ENCODE data around the gene ABHD8.
A peak's percentile ranks its signal among the peaks of the same experiment; 100 is the strongest.

Gene ABHD8

DNA sequence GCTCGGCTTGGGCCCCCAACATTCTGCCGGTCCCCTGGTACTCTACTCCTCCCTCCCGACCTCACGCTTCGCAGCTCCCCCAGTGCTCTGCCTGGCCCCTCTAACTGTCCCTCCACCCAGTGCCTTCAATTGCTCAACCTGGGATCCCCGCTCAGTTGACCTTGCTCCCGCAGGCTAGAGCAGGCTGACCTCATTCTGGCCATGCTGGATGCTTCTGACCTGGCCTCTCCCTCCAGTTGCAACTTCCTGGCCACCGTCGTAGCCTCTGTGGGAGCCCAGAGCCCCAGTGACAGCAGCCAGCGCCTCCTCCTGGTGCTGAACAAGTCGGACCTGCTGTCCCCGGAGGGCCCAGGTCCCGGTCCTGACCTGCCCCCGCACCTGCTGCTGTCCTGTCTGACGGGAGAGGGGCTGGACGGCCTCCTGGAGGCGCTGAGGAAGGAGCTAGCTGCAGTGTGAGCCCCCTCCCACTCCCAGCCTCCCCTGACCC, 37.7 kb upstream of the ABHD8 start:
- Histone ChIP-seq H3K9me3 (ENCODE audit: insufficient read depth, low read depth, low read length) (no peaks in the 10 kb centered on the region), H3K4me3 (ENCODE audit: low read length, poor library complexity, severe bottlenecking) (no peak overlapping the region), H3K79me2 (ENCODE audit: insufficient read depth, low read length) (peaks cover 15% of the 10 kb centered on the region; the same call in 1 of the 2 replicates), H3K4me2 (ENCODE audit: low read depth, low read length, poor library complexity, severe bottlenecking) (no peak overlapping the region), H3K9ac (ENCODE audit: low read depth, low read length, poor library complexity, severe bottlenecking) (no peak overlapping the region), H3K9me2 (replicated peaks; ENCODE audit: low read depth, low read length) (no peaks in the 10 kb centered on the region), H3K27me3 (ENCODE audit: insufficient read depth, low read length, poor library complexity, severe bottlenecking) (no peaks in the 10 kb centered on the region), H3F3A (ENCODE audit: low read depth) (peaks cover 6% of the 10 kb centered on the region; the same call in 1 of the 2 replicates), H3K36me3 (ENCODE audit: insufficient read depth, low read length) (0 out of 2 replicates have a peak, but pooled peaks cover 3% of the 10 kb centered on the region), H3K4me1 (ENCODE audit: insufficient read depth, low read length, poor library complexity, severe bottlenecking) (peaks cover 9% of the 10 kb centered on the region), H2AFZ (ENCODE audit: low read length) (no peak overlapping the region), H4K20me1 (ENCODE audit: insufficient read depth, low read length, poor library complexity, severe bottlenecking) (peaks cover 6% of the 10 kb centered on the region)
- no peak for TF ChIP-seq EZH2phosphoT487 (IDR thresholded peaks at IDR 0.05; ENCODE audit: borderline replicate concordance)
- TF ChIP-seq, protein P1, sequence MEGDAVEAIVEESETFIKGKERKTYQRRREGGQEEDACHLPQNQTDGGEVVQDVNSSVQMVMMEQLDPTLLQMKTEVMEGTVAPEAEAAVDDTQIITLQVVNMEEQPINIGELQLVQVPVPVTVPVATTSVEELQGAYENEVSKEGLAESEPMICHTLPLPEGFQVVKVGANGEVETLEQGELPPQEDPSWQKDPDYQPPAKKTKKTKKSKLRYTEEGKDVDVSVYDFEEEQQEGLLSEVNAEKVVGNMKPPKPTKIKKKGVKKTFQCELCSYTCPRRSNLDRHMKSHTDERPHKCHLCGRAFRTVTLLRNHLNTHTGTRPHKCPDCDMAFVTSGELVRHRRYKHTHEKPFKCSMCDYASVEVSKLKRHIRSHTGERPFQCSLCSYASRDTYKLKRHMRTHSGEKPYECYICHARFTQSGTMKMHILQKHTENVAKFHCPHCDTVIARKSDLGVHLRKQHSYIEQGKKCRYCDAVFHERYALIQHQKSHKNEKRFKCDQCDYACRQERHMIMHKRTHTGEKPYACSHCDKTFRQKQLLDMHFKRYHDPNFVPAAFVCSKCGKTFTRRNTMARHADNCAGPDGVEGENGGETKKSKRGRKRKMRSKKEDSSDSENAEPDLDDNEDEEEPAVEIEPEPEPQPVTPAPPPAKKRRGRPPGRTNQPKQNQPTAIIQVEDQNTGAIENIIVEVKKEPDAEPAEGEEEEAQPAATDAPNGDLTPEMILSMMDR (conservative IDR thresholded peaks at IDR 0.05; ENCODE audit: low read length): no peak

DNA sequence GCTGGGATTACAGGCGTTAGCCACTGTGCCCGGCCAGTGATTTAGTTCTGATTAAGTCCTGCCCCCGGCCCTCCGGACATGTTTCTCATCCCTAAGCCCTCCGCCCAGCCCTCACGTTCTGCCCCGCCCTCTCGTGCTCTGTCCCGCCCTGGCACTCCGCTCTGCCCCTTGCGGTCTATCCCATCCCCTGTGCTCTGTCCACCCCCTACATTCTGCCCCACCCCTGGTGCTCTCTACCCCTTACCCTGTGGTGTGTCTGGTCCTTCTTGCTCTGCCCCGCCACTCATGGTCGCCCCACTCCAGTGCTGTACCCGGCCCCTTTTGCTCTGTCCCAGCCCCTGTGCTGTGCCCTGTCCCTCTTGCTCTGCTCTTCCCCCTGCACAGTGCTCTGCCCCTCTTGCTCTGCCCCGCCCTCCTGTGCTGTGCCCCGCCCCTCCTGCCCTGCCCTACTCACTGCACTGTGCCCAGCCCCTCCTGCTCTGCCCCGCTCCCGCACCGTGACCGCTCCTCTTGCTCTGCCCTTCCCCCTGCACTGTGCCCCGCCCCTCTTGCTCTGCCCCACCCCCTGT, 37.2 kb upstream of the ABHD8 start:
- Histone ChIP-seq H4K20me1 (ENCODE audit: insufficient read depth, low read length, poor library complexity, severe bottlenecking) (peaks cover 6% of the 10 kb centered on the region), H3F3A (ENCODE audit: low read depth) (peaks cover 6% of the 10 kb centered on the region; the same call in 1 of the 2 replicates), H3K4me2 (ENCODE audit: low read depth, low read length, poor library complexity, severe bottlenecking) (no peak overlapping the region), H3K36me3 (ENCODE audit: insufficient read depth, low read length) (0 out of 2 replicates have a peak, but pooled peaks cover 3% of the 10 kb centered on the region), H3K9me2 (replicated peaks; ENCODE audit: low read depth, low read length) (no peaks in the 10 kb centered on the region), H3K79me2 (ENCODE audit: insufficient read depth, low read length) (peaks cover 15% of the 10 kb centered on the region; the same call in 1 of the 2 replicates), H3K9ac (ENCODE audit: low read depth, low read length, poor library complexity, severe bottlenecking) (no peak overlapping the region), H2AFZ (ENCODE audit: low read length) (no peak overlapping the region), H3K9me3 (ENCODE audit: insufficient read depth, low read depth, low read length) (no peaks in the 10 kb centered on the region), H3K4me3 (ENCODE audit: low read length, poor library complexity, severe bottlenecking) (no peak overlapping the region), H3K4me1 (ENCODE audit: insufficient read depth, low read length, poor library complexity, severe bottlenecking) (peaks cover 13% of the 10 kb centered on the region), H3K27me3 (ENCODE audit: insufficient read depth, low read length, poor library complexity, severe bottlenecking) (no peaks in the 10 kb centered on the region)
- TF ChIP-seq EZH2phosphoT487 (IDR thresholded peaks at IDR 0.05; ENCODE audit: borderline replicate concordance): no peak
- TF ChIP-seq, protein P1 (conservative IDR thresholded peaks at IDR 0.05; ENCODE audit: low read length): no peak

DNA sequence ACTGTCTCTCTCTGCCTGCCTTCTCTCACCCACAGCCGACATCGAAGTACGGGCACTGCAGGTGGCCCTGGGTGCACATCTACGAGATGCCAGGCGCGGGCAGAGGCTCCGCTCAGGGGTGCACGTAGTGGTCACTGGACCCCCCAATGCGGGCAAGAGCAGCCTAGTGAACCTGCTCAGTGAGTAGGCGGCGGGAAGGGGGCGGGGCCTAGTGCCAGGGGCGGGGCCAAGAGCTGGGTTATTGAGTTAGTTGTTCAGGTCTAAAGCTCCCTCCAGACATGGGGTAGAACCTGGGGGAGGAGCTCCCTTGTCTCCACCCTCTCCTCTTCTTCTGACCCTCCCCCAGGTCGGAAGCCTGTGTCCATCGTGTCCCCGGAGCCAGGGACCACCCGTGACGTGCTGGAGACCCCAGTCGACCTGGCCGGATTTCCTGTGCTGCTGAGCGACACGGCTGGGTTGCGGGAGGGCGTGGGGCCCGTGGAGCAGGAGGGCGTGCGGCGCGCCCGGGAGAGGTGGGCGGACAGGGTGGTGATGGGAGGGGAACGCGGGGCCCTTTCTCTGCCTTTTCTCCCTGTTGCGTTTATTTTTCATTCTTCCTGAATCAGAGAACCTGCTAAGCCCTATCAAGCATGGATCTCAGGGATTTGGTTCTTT, 36.0 kb upstream of the ABHD8 start:
- peaks cover 6% of the 10 kb centered on the region; the same call in 1 of the 2 replicates for H3F3A ChIP-seq (ENCODE audit: low read depth)
- no peaks in the 10 kb centered on the region for H3K9me2 ChIP-seq (replicated peaks; ENCODE audit: low read depth, low read length)
- peaks cover 21% of the 10 kb centered on the region for H3K4me1 ChIP-seq (ENCODE audit: insufficient read depth, low read length, poor library complexity, severe bottlenecking)
- H3K79me2 ChIP-seq (ENCODE audit: insufficient read depth, low read length): peaks cover 17% of the 10 kb centered on the region; the same call in 1 of the 2 replicates
- peak overlapping the region; percentile 87 for H3K4me3 ChIP-seq (ENCODE audit: low read length, poor library complexity, severe bottlenecking)
- peak overlapping the region; percentile 64 for H3K4me2 ChIP-seq (ENCODE audit: low read depth, low read length, poor library complexity, severe bottlenecking)
- no peak for TF ChIP-seq EZH2phosphoT487 (IDR thresholded peaks at IDR 0.05; ENCODE audit: borderline replicate concordance)
- TF ChIP-seq, protein P1 (conservative IDR thresholded peaks at IDR 0.05; ENCODE audit: low read length): no peak
- no peak overlapping the region for H3K9ac ChIP-seq (ENCODE audit: low read depth, low read length, poor library complexity, severe bottlenecking)
- no peak overlapping the region for H2AFZ ChIP-seq (ENCODE audit: low read length)
- no peaks in the 10 kb centered on the region for H3K9me3 ChIP-seq (ENCODE audit: insufficient read depth, low read depth, low read length)
- H3K27me3 ChIP-seq (ENCODE audit: insufficient read depth, low read length, poor library complexity, severe bottlenecking): no peaks in the 10 kb centered on the region
- H3K36me3 ChIP-seq (ENCODE audit: insufficient read depth, low read length): 0 out of 2 replicates have a peak, but pooled peaks cover 3% of the 10 kb centered on the region
- peaks cover 6% of the 10 kb centered on the region for H4K20me1 ChIP-seq (ENCODE audit: insufficient read depth, low read length, poor library complexity, severe bottlenecking)

Data from Loucy (cell line).